HG03108 (cell line): ENCODE measurements around the gene SMS.

Source experiments
- ATAC-seq: cut with Tn5 transposase; IDR thresholded peaks from one replicate; pipeline ENCODE4 v1.9.1; 2021; ENCODE audit warnings: moderate library complexity; ENCODE audit not compliant: unreplicated experiment

The SMS gene

DNA sequence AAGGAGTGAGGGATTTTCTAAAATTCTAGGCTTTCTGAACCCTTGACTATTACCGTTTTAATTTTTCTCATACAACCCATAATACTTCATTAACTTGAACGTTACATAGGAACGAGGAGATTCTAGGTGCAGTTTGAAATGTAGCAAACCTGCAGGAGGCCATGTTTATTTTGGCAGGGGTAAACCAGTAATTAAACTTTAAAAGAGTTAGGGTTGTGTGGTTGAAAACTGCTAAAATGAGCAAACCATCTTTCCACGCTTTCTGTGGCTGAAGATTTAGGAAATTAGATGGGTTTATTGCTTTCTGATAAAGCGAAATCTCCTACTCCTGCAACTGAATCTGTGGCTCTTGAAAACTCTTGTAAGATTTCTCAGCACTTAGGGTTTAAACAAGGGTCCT is 93.3 kb downstream of the SMS start:
- ATAC-seq, result no peak

GRCh38 chrX:22035236-22035635 is 94.7 kb downstream of the SMS start:
- no peak for ATAC-seq

DNA sequence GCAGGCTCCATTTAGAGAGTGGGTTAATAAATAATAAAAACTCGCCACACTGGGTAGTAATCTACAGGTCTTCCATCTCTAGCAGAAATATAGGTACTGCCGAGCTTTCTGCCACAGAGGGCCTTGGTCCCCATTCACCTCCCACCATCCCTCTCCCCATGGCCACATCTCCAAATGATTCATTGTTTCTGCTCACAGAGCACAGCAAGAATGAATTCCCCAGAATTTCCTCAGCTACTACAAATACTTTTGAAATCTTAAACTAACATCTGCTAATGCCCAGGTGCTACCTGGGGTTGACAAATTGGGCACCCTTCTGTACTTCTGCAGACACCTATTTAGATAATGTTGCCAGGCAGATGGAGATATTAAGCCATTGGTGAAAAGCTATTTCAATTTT is 96.7 kb downstream of the SMS start:
- no peak for ATAC-seq

DNA sequence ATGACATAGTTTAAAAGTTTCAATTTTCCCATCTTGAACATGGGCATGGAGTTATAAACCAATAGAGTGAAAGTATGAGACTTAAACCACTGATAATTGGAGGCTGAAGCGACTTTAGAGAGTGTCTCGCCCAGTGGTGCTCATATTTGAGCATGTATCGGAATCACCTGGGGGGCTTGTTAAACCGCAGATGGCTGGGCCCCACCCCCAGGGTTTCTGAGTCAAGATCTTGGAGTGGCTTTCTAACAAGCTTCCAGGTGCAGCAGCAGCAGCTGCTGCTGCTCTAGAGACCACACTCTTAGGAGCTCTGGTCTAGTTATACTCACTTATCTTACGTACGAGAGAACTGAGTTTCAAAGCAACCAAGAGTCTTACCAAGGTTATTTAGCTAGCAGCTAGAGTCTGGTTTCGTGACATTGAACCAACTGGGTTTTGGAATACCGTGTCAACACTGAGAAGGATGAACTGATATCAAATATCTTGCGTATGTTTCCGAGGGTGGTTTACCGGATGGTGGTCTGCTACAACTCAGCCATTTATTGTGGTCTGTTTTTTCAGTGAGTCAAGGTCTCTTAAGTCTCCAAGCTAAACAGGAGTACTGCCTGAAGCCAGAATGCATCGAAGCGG is 97.5 kb downstream of the SMS start:
- ATAC-seq, result no peak

- no peak for ATAC-seq
Measured at GRCh38 chrX:22039541-22039940, 99.0 kb downstream of the SMS start.

DNA sequence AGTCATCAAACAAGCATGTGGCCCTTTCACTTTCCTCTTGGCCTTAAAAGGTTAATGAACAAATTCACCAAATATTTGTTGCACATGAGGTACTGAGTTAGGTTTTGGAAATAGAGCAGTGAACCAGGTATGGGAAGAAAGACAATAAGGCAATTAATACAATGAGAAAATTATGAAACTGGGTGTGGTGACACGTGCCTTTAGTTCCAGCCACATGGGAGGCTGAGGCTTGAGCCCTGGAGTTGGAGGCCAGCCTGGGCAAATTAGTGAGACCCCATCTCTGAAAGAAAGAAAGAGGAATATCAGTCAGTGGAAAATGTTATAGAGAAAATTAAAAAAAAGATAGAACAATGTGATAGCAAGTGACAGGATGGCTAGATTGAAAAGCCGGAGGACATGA is 99.7 kb downstream of the SMS start:
- ATAC-seq, result no peak

- no peak for ATAC-seq
Measured at GRCh38 chrX:22041907-22042530, 101.5 kb downstream of the SMS start.

DNA sequence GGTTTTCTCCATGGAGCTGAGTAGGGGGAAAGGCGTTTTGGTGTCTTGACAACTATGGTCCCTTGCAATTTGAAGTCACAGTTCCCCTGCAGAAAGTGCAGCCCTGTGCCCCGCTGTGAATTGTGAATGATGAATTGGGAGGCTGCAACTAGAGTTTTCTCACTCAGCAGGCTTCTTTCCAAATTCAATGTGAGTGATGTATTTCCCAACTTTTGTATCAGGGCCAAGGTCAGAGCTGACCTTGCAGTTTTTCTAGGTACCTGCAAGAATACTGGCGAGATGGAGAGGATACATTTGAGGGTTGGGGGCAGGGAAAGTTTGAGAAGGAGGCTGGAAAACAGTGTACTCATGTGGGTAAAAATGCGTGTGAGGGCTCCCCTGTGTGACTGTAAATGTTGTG is 103.4 kb downstream of the SMS start:
- ATAC-seq, result no peak
